GM21367 (cell line): ENCODE results near the gene PDPN.

ENCODE experiments used
- ATAC-seq: cut with Tn5 transposase; IDR thresholded peaks from one replicate; pipeline ENCODE4 v1.9.1; 2021; ENCODE audit not compliant: unreplicated experiment

PDPN gene

GRCh38 chr1:13576926-13577325 lies 6.7 kb upstream of the PDPN start:
- no peak for ATAC-seq

DNA sequence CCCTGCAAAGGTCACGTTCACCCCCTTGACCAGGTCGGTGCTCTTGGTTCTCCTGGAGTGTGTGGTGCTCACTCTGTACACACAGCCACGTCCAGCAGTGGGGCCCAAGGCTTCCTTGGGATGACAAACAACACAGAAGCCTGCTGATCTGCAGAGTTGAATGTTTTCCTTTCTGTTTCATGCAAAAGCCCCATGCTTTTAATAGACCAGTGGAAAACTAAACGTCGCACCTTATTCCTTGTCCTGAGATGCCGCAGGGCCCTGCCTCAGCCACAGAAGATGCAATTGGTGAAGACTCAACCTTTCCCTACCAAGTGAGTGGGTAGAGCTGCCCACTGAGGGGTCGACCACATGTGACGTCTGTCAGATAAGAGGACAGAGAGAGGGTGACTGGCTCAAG lies 5.8 kb upstream of the PDPN start:
- no peak for ATAC-seq

- ATAC-seq, result no peak
Measured at GRCh38 chr1:13581446-13581845, 2.2 kb upstream of the PDPN start.

GRCh38 chr1:13582713-13583443 lies 754 bp upstream of the PDPN start:
- no peak for ATAC-seq

DNA sequence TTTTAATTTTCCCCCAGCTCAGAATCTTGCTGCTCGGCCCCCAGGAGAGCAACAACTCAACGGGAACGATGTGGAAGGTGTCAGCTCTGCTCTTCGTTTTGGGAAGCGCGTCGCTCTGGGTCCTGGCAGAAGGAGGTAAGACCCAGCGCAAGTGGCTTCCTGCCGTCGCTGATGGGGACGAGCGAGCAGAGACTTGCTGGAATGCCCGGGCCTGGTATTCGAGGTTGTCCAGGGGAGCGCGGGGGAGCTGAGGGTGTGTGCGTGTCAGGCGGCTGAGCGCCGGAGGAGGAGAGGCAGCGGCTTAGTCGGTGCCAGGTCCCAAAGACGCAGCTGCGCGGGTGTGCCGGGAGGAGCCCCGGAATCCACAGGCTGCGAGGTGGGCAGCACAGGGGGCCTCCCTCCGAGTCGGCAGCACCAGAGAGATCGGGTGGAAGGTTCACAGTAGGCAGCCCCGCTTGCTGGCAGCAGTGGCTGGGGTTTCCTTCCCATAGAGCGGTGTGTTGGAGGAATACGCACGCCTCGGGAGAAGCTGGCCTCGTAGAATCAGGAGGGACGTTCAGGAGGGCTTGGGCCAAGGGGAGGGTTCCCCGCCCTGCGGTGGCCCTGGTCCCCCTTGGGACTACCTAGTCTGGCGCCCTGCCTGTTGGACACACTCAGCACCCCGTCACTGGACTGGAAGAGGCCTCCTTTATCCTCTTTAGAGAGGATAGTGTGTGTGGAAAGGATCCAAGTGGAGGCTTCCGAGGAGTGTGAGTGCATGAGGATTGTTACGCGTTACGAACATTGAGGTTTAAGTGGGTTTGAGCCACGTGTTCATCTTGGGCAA lies 547 bp downstream of the PDPN start:
- ATAC-seq, result no peak

- no peak for ATAC-seq
Measured at GRCh38 chr1:13584876-13585611, 1.4 kb downstream of the PDPN start.

DNA sequence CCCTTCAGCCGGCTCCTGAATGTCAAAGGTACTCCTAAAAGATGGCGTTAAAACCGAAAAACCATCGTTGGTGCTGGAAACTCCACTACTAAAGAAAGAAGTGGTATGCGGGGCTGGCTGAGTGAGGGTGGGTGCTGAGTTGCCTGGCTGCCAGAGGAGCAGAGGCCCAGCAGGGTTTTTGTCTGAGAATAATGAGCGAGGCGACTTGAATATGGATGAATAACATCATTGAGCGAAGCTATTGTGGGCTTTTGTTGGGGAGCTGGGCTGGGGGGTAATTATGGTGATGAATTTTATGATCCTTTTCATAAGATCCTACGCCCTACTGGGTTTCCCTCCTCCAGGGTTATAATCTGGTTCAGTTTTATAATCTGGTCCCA lies 2.0 kb downstream of the PDPN start:
- no peak for ATAC-seq

GRCh38 chr1:13586001-13586400 lies 2.4 kb downstream of the PDPN start:
- ATAC-seq, result no peak

DNA sequence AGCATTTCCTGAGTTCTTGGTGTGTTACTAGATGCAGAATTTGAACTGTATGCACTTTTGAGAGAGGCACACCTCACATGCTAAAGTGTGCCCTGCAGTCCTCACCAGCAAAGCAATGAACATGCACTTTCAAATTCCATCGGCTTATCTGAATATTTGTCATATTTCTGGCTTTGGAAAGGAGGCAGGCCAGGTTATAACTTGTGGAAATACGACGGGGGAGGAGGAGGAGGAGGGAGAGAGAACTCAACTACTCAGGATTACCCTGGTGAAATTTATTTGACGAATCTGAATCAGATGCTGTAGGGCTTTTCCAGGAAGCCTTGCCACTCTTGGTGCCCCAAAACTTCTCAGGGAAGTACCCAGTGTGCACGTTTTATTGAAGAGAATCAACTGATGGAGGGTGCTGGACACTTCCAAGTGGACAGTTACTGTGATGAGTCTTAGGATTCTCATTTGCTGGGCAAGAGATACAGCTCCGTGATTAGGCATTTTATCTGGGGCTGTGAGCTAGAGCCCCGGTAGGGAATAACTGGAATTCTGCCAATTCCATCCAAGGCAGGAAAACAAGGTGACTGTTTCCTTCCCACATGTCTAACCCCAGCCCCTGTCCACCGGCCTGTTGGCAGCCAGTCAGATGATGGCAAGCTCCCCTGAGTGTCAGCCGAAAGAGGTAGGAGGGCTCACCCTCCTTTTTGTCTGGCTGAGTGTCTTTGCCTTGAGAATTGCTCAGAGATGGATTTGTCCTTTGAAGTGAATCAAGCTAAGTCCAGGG lies 3.8 kb downstream of the PDPN start:
- ATAC-seq, result no peak

- ATAC-seq, result no peak
Measured at GRCh38 chr1:13588946-13589796, 5.5 kb downstream of the PDPN start.

DNA sequence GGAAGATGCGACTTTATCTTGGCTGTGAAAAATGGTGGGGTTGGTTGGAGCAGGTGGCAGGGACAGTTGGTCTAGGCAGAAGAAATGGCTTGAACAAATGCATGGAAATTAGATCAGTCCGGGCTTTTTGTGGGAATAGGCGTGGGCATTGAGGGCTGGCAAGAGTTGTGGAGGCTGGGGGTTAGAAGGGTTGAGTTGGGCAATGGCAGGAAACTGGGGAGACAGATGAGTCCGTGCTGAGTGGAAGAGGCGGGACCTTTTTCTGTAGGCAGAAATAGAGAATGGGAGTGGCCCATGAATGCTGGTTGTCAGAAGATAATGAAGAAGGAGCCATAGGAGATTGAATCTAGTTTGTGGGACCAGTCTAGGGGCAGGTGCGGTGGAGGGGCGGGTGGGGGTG lies 6.9 kb downstream of the PDPN start:
- ATAC-seq, result no peak

GRCh38 chr1:13593511-13594131 lies 10.0 kb downstream of the PDPN start:
- ATAC-seq, result no peak

DNA sequence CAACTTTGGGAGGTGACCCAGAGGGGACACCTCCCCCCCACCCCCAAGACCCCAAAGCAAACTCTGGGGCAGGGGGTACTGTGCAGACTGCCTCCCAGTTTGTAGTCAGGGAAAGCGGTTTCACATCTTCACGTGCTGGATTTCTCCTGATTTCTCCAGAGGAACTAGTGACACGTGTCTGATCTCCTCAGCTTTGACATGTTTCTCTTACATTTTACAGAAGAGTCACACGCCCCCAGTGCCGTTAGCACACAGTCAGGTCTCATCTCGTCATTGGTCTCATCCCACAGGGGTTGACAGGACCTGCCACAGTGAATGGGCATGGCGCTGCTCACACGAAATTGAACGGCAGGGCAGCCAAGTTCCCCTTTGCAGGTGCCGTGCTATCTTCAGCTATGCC lies 11.8 kb downstream of the PDPN start:
- no peak for ATAC-seq

DNA sequence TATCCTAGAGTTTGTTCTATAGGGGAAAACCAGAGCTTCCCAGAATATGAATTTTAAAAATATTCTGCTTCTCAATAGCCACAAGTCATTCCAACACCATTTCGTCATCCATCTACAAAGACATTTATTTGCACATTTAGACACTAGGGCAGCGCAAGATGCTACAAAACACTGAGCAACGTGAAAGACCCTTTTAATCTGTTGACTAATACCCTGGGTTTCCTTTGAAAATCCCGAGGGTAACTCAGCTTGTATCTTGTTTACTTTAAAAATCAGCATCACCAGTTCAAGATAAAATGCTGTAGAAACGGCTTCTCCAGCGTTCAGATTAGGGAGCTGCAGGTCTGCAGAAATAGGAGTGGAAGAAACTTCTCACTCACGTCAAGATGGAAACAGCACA lies 13.5 kb downstream of the PDPN start:
- no peak for ATAC-seq

- no peak for ATAC-seq
Measured at GRCh38 chr1:13600762-13601453, 17.3 kb downstream of the PDPN start.

GRCh38 chr1:13604176-13604575 lies 20.5 kb downstream of the PDPN start:
- no peak for ATAC-seq

- ATAC-seq, result no peak
Measured at GRCh38 chr1:13604721-13605120, 21.1 kb downstream of the PDPN start.

- no peak for ATAC-seq
Measured at GRCh38 chr1:13605159-13605558, 21.5 kb downstream of the PDPN start.

GRCh38 chr1:13607002-13607401 lies 23.4 kb downstream of the PDPN start:
- no peak for ATAC-seq
